Measurements from ENCODE around the gene DAND5. TPM values are rescaled to one million over a fixed set of nuclear protein-coding genes. Genes with fewer than 3 reads are reported as not detected.
A peak's percentile ranks its signal among the peaks of the same experiment; 100 is the strongest.
"Not testable (repeated sequence)": the region's sequence is repeated elsewhere in the genome, so short reads cannot be mapped to it uniquely, and the experiment has no call there.

DAND5 gene
- total RNA-seq, 1 donor from 2014 or later = not detected

- DNase-seq (ENCODE audit: low spot score) = peak; percentile 100
Measured at GRCh38 chr19:12945479-12946091, 23.8 kb upstream of the DAND5 start, which contains the start of gene RAD23A. RAD23A (plus strand) TSS chr19:12945862; CDS start chr19:12945949, 87 bp downstream.

DNA sequence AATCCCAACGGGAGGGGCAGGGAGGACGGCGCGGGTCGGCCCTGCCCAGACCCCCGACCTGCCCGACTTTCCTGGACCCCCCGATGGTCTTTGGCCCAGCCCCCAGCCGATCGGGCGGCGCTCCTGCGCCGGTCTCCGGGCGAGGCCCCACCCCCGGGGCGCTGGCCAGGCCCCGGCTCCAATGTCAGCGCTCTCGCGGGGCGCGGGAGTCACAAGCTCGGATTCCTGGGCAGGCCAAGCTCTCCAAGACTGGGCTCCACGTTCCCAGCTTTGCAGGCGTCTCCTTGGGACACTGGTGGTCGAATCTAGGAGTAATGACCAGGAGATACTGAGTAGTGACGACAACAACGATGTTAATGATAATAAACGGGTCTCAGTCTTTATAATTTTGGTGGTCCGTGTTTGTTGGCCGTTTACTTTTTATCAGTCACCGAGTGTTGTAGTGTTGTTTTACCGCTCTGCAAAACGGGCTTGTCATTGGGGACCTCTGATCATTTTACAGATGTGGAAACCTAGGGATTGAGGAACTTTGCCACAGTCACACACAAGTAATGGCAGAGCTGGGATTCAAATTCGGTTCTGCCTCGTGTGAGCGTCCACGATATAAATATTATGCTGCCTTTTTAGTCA, 23.2 kb upstream of the DAND5 start:
- DNase-seq (ENCODE audit: low spot score) = peak; percentile 93

DNA sequence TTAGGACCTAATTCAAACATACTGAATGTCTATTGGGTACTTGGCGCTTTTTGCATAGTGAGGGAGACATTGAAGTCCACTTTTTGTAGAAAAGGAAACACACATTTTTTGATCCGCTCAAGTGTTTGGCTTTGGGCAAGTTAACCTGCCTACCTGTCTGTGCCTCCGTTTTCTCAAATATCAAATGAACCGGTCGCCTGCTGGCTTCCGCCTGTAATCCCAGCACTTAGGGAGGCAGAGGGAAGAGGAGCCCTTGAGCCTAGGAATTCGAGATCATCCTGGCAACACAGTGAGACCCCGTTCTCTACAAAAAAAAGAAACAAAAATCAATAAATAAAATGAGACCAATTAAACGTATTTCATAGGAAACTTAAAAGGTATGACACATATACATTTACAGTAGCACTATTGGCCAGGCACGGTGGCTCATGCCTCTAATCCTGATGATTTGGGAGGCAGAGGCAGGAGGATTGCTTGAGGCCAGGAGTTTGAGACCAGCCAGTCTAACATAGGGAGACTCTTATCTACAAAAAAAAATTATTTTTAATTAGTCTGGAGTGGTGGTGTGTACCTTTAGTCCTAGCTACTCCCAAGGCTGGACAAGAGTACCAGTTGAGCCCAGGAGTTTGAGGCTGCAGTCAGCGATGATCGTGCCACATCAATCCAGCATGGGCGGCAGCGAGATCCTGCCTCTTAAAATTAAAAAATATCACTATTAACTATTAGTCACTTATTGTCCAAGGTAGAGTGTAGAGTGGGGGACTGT, 22.5 kb upstream of the DAND5 start:
- DNase-seq (ENCODE audit: low spot score) = no peak

GRCh38 chr19:12947702-12948611, 21.4 kb upstream of the DAND5 start:
- no peak for DNase-seq (ENCODE audit: low spot score)

DNA sequence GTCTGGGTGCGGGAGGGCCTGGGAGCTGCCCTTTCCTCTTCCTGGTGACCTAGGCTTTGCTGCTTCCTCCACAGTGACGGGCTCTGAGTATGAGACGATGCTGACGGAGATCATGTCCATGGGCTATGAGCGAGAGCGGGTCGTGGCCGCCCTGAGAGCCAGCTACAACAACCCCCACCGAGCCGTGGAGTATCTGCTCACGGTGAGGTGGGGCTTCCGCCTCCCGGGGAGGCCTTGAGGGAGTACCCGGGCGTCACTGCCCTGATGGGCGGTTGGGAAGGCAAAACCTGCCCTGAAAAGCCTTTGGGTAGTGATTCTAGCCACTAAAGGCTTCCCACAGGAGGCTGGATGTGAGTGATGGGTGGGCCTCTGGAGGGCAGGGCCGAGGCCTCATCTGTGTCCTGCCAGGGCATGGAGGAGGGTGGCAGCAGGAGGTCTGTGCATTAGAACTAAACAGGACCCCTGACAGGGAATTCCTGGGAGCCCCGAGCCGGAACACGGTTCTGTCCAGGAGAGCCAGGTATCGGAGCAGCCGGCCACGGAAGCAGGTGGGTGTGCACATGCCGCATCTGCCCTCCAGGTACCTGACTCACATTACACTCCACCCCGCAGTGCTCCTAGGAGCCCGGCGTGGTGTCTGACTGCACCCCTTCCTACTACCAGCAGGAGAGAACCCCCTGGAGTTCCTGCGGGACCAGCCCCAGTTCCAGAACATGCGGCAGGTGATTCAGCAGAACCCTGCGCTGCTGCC, 20.6 kb upstream of the DAND5 start:
- DNase-seq (ENCODE audit: low spot score) = no peak

GRCh38 chr19:12949363-12950283, 19.8 kb upstream of the DAND5 start:
- no peak for DNase-seq (ENCODE audit: low spot score)

DNA sequence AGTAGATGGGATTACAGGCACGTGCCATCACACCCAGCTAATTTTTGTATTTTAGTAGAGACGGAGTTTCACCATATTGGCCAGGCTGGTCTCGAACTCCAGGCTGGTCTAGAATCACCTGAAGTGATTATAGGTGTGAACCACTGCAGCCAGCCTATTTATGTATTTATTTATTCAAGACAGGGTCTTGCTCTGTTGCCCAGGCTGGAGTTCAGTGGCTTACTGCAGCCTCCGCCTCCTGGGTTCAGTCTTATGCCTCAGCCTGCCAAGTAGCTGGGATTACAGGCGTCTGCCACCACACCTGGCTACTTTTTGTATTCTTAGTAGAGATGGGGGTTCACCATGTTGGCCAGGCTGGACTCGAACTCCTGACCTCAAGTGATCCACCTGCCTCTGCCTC, 17.3 kb upstream of the DAND5 start:
- DNase-seq (ENCODE audit: low spot score) = not testable (repeated sequence)

DNA sequence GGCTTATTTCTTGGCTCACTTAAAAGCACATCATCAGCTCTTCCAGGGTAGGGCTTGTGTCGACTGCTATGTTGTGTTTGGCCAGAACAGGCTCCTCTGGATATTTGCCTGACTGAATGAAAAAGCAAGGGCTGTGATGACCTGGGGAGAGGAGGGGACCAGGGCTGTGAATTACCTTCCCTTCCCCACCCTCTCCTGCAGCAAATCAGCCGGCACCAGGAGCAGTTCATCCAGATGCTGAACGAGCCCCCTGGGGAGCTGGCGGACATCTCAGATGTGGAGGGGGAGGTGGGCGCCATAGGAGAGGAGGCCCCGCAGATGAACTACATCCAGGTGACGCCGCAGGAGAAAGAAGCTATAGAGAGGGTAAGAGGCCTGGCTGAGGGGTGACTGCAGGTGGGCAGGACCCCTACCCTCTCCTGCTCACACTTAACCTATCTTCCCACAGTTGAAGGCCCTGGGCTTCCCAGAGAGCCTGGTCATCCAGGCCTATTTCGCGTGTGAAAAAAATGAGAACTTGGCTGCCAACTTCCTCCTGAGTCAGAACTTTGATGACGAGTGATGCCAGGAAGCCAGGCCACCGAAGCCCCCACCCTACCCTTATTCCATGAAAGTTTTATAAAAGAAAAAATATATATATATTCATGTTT, 16.8 kb upstream of the DAND5 start:
- no peak for DNase-seq (ENCODE audit: low spot score)

DNA sequence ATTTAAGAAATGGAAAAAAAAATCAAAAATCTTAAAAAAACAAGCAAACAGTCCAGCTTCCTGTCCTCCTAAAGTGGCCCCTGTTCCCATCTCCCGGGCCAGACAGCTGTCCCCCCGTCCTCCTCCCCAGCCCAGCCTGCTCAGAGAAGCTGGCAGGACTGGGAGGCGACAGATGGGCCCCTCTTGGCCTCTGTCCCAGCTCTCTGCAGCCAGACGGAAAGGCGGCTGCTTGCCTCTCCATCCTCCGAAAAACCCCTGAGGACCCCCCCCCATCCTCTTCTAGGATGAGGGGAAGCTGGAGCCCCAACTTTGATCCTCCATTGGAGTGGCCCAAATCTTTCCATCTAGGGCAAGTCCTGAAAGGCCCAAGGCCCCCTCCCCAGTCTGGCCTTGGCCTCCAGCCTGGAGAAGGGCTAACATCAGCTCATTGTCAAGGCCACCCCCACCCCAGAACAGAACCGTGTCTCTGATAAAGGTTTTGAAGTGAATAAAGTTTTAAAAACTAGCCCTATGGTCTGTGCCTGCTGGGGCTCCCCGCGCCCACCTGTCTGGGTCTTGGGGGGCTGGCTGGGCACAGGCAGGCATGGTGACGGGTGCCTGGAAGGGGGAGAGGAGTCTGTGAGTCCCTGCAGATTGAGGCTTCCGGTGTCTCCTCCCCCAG, 16.1 kb upstream of the DAND5 start:
- no peak for DNase-seq (ENCODE audit: low spot score)

- no peak for DNase-seq (ENCODE audit: low spot score)
Measured at GRCh38 chr19:12953799-12954611, 15.4 kb upstream of the DAND5 start.

DNA sequence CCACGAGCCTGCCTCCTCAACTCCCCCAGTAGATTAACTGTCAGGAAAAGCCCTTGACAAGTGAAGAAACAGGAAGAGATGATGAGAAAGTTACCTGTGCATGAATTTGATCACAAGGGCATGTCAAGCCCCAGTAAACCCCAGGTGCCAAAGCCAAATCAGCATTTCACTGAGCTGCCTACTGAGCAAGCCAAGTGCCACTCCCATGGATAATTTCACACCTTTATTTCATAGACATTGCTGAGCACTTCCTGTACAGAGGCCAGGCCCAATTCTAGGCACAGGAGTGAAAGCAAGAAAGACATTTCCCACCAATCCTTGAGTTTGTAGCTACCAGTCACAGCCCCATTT, 14.8 kb upstream of the DAND5 start:
- DNase-seq (ENCODE audit: low spot score) = no peak

- not testable (repeated sequence) for DNase-seq (ENCODE audit: low spot score)
Measured at GRCh38 chr19:12955575-12955974, 13.8 kb upstream of the DAND5 start.

DNA sequence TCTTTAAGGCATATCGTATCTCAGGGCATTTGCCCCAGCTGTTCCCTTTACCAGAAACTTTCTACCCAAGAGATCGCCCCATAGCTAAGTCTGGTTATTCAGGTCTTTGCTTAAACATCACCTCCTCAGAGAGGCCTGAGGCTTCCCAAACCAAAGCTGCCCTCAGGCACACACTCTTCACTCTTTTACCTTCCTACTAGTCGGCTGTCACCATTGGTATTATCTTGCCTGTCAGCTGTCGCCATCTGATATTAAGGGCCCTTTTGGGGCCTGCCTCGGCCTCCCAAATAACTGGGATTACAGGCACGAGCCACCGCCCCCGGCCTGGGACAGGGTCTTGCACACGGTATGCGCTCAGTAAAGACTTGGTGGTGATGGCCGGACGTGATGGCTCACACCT, 13.4 kb upstream of the DAND5 start:
- no peak for DNase-seq (ENCODE audit: low spot score)

- DNase-seq (ENCODE audit: low spot score) = peak; percentile 93
Measured at GRCh38 chr19:12956446-12957388, 12.7 kb upstream of the DAND5 start, which contains the start of gene GADD45GIP1. GADD45GIP1 (minus strand) TSS chr19:12957223; CDS start chr19:12957212, 11 bp downstream.

DNA sequence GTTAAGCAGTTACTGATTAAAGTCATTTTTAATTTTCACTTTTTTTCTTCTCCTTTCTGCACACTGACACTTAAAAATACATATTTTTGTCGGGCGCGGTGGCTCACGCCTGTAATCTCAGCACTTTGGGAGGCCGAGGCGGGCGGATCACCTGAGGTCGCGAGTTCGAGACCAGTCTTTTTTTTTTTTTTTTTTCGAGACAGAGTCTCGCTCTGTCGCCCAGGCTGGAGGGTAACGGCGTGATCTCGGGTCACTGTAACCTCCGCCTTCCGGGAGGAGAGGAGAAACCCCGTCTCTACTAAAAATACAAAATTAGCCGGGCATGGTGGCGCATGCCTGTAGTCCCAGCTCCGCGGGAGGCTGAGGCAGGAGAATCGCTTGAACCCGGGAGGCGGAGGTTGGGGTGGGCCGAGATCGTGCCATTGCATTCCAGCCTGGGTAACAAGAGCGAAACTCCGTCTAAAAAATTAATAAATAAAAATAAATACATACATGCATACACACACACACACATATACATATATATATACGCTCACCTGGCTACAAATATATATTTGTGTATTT, 11.9 kb upstream of the DAND5 start:
- DNase-seq (ENCODE audit: low spot score) = not testable (repeated sequence)

DNA sequence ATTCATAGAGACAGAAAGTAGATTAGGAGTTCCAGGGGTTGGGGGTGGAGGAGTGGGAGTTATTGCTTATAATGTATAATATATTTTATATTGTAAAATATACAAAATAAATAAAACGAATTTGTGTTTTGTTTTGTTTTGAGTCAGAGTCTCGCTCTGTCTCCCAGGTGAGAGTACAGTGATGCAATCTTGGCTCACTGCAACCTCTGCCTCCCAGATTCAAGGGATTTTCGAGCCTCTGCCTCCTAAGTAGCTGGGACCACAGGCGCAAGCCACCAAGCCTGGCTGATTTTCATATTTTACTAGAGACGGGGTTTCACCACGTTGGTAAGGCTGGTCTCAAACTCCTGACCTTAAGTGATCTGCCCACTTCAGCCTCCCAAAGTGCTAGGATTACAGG, 9.9 kb upstream of the DAND5 start:
- DNase-seq (ENCODE audit: low spot score) = no peak
